Measurements from ENCODE around the gene ALDH3A1.

DNA sequence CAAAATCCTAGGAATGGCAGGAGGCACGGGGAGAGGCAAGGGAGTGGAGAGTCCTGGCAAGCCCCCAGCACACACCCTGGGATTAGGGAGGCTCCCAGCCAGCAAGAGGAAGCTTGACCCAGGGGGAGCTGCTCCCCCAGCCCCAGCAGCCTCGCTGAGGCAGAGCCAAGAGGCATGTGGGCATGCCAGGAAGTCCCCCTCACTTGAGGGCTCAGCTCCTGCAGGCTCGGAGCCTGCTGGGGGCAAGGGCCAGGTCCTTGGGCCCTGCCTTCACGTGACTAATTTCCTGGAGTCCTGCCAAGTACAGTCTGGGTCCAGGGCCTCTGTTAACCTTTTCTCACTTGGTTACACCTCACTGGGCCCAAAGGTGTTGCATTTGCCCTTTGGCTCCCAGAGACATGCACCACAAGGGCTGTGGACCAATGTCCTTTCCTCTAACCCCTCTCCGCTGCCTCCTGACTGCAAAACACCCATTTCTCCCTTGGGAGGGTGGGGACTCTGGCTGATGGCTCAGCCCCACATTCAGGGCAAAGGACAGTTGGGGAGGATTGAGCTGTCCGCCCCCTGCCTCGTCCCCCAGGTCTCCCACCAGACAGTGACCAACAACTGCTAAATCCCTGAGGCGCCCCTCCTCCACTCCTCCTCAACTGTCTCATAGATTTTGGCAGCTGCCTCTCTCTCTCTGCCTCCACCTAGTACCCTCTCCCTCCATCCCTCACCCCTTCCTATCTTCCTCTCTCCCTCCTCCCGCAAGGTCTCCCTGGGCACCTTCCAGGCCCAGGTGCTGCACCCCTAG, 27.3 kb downstream of the ALDH3A1 start:
- TF ChIP-seq, protein P1, sequence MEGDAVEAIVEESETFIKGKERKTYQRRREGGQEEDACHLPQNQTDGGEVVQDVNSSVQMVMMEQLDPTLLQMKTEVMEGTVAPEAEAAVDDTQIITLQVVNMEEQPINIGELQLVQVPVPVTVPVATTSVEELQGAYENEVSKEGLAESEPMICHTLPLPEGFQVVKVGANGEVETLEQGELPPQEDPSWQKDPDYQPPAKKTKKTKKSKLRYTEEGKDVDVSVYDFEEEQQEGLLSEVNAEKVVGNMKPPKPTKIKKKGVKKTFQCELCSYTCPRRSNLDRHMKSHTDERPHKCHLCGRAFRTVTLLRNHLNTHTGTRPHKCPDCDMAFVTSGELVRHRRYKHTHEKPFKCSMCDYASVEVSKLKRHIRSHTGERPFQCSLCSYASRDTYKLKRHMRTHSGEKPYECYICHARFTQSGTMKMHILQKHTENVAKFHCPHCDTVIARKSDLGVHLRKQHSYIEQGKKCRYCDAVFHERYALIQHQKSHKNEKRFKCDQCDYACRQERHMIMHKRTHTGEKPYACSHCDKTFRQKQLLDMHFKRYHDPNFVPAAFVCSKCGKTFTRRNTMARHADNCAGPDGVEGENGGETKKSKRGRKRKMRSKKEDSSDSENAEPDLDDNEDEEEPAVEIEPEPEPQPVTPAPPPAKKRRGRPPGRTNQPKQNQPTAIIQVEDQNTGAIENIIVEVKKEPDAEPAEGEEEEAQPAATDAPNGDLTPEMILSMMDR (conservative IDR thresholded peaks at IDR 0.05; ENCODE audit: low read depth in 2 of 2), result no peak
- no peak for TF ChIP-seq POLR2AphosphoS5 (IDR thresholded peaks at IDR 0.05; ENCODE audit: low read depth)
- TF ChIP-seq CREB1 (CRISPR knock-in tag; IDR thresholded peaks at IDR 0.05; ENCODE audit: low read depth), result no peak
- TF ChIP-seq EZH2 (IDR thresholded peaks at IDR 0.05; ENCODE audit: low read depth, unreplicated experiment), result no peak
- no peak for TF ChIP-seq STAT1 (IDR thresholded peaks at IDR 0.05; ENCODE audit: unreplicated experiment)
- no peak for TF ChIP-seq JUNB (IDR thresholded peaks at IDR 0.05; ENCODE audit: unreplicated experiment)
- TF ChIP-seq, protein P2, sequence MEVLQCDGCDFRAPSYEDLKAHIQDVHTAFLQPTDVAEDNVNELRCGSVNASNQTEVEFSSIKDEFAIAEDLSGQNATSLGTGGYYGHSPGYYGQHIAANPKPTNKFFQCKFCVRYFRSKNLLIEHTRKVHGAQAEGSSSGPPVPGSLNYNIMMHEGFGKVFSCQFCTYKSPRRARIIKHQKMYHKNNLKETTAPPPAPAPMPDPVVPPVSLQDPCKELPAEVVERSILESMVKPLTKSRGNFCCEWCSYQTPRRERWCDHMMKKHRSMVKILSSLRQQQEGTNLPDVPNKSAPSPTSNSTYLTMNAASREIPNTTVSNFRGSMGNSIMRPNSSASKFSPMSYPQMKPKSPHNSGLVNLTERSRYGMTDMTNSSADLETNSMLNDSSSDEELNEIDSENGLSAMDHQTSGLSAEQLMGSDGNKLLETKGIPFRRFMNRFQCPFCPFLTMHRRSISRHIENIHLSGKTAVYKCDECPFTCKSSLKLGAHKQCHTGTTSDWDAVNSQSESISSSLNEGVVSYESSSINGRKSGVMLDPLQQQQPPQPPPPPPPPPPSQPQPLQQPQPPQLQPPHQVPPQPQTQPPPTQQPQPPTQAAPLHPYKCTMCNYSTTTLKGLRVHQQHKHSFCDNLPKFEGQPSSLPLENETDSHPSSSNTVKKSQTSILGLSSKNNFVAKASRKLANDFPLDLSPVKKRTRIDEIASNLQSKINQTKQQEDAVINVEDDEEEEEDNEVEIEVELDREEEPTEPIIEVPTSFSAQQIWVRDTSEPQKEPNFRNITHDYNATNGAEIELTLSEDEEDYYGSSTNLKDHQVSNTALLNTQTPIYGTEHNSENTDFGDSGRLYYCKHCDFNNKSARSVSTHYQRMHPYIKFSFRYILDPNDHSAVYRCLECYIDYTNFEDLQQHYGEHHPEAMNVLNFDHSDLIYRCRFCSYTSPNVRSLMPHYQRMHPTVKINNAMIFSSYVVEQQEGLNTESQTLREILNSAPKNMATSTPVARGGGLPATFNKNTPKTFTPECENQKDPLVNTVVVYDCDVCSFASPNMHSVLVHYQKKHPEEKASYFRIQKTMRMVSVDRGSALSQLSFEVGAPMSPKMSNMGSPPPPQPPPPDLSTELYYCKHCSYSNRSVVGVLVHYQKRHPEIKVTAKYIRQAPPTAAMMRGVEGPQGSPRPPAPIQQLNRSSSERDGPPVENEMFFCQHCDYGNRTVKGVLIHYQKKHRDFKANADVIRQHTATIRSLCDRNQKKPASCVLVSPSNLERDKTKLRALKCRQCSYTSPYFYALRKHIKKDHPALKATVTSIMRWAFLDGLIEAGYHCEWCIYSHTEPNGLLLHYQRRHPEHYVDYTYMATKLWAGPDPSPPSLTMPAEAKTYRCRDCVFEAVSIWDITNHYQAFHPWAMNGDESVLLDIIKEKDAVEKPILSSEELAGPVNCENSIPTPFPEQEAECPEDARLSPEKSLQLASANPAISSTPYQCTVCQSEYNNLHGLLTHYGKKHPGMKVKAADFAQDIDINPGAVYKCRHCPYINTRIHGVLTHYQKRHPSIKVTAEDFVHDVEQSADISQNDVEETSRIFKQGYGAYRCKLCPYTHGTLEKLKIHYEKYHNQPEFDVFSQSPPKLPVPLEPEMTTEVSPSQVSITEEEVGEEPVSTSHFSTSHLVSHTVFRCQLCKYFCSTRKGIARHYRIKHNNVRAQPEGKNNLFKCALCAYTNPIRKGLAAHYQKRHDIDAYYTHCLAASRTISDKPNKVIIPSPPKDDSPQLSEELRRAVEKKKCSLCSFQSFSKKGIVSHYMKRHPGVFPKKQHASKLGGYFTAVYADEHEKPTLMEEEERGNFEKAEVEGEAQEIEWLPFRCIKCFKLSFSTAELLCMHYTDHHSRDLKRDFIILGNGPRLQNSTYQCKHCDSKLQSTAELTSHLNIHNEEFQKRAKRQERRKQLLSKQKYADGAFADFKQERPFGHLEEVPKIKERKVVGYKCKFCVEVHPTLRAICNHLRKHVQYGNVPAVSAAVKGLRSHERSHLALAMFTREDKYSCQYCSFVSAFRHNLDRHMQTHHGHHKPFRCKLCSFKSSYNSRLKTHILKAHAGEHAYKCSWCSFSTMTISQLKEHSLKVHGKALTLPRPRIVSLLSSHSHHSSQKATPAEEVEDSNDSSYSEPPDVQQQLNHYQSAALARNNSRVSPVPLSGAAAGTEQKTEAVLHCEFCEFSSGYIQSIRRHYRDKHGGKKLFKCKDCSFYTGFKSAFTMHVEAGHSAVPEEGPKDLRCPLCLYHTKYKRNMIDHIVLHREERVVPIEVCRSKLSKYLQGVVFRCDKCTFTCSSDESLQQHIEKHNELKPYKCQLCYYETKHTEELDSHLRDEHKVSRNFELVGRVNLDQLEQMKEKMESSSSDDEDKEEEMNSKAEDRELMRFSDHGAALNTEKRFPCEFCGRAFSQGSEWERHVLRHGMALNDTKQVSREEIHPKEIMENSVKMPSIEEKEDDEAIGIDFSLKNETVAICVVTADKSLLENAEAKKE (CRISPR knock-in tag; IDR thresholded peaks at IDR 0.05), result no peak
